Measurements from ENCODE around the gene TRIM49D2. TPM values are rescaled to one million over a fixed set of nuclear protein-coding genes. Genes with fewer than 3 reads are reported as not detected.

Gene TRIM49D2
- total and polyA plus RNA-seq, 2 of the 8 experiments (the other 6 are each of a cell fraction or from before 2014, with no cell fraction given) = not detected

DNA sequence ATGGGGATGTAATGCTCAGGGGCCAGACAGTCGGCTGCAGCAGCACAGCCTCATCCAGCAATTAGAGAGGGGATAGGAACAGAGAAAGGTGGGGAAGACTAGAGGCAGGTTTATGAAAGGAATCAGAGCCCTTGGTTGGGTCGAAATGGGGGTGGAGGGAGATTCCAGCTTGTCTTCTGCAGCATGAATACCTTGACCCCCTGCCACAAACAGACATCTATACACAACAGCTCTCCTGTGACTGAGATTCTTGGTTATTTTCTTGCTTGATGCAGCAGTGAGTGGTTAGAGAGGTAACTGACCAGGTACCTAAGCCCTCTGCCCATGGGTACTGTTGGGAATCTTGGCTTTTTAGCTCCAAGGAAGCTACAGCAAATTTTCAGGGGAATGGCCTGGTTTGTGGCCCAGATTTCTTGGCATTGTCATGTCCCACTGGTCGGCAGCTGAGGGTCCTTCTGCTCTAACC lies 1.6 kb upstream of the TRIM49D2 start, which contains the start of gene TRIM49D1:
Gene TRIM49D1 (minus strand): TSS at position 51 of the 466 bp plus-strand sequence. CDS start 4,535 bp downstream, outside the sequence.
- Histone ChIP-seq H3K27me3 (replicated peaks in 1 of 4; ENCODE audit: control insufficient read depth in 3 of 4, extremely low read depth in 1 of 4, insufficient read depth in 3 of 4, low read length in 3 of 4) (no peaks in the 10 kb centered on the region), H3K4me2 (ENCODE audit: insufficient read depth in 1 of 2, low read depth in 2 of 2, low read length in 2 of 2) (no peak within 1 kb of the TSS), H3K36me3 (ENCODE audit: control insufficient read depth in 2 of 4, insufficient read depth in 4 of 4, low read length in 3 of 4) (no peaks in the 10 kb centered on the region), H3K9ac (replicated peaks in 1 of 4; ENCODE audit: extremely low read depth in 1 of 4, low read depth in 3 of 4, low read length in 3 of 4) (no peak within 1 kb of the TSS), H3K23me2 (ENCODE audit: low read depth, low read length) (no peaks in the 10 kb centered on the region), H4K8ac (ENCODE audit: extremely low read depth, insufficient read depth, low read length) (no peak within 1 kb of the TSS), H3K14ac (ENCODE audit: insufficient read length) (no peak within 1 kb of the TSS), H3K4me3 (ENCODE audit: extremely low read depth in 1 of 4, insufficient read depth in 2 of 4, low read depth in 3 of 4, low read length in 4 of 4) (no peak within 1 kb of the TSS), H2AK5ac (ENCODE audit: low read depth, low read length) (no peak within 1 kb of the TSS), H4K91ac (replicated peaks; ENCODE audit: insufficient read length, low read length) (no peak within 1 kb of the TSS), H3K4me1 (replicated peaks in 1 of 4; ENCODE audit: control insufficient read depth in 3 of 4, insufficient read depth in 4 of 4, low read length in 3 of 4) (no peaks in the 10 kb centered on the region), H2BK15ac (ENCODE audit: low read length) (no peak within 1 kb of the TSS), H3K18ac (ENCODE audit: extremely low read depth, low read length) (no peak within 1 kb of the TSS), H3K23ac (ENCODE audit: insufficient read length) (no peak within 1 kb of the TSS), H3K27ac (ENCODE audit: low read depth, low read length) (no peak within 1 kb of the TSS), H2BK120ac (replicated peaks; ENCODE audit: low read depth, low read length) (no peak within 1 kb of the TSS), H3K79me2 (ENCODE audit: control insufficient read depth in 1 of 2, insufficient read depth in 2 of 2, low read length in 2 of 2) (no peaks in the 10 kb centered on the region), H4K20me1 (replicated peaks in 1 of 2; ENCODE audit: control insufficient read depth in 1 of 2, insufficient read depth in 2 of 2, low read length in 2 of 2) (no peaks in the 10 kb centered on the region), H4K5ac (ENCODE audit: insufficient read length, low read depth, low read length) (no peak within 1 kb of the TSS), H3K4ac (replicated peaks; ENCODE audit: insufficient read length, low read depth, low read length) (no peak within 1 kb of the TSS), H3K9me3 (ENCODE audit: insufficient read depth in 2 of 2, low read depth in 1 of 2, low read length in 1 of 2) (no peaks in the 10 kb centered on the region), H2AFZ (ENCODE audit: low read length) (no peak within 1 kb of the TSS), H2BK12ac (ENCODE audit: low read depth, low read length) (no peak within 1 kb of the TSS), H3K56ac (replicated peaks; ENCODE audit: insufficient read length, low read depth, low read length) (no peak within 1 kb of the TSS), H2BK20ac (ENCODE audit: low read length) (no peak within 1 kb of the TSS), H3K79me1 (ENCODE audit: low read depth, low read length) (no peaks in the 10 kb centered on the region), H2BK5ac (ENCODE audit: low read depth, low read length) (no peak within 1 kb of the TSS)
- 90% methylated on average over 3 of the region's 3 CpGs; no CpG with 5 or more reads in 1 of the 2 experiments for WGBS, 2 experiments (ENCODE audit: extremely low coverage in 1 of 2, insufficient coverage in 1 of 2, insufficient read length in 1 of 2, insufficient replicate concordance in 2 of 2, low coverage in 1 of 2, low lambda C conversion rate in 2 of 2, missing lambda C conversion rate in 1 of 2)
- FAIRE-seq (no peak), DNase-seq (ENCODE audit: low read depth in 1 of 2, low spot score in 2 of 2) (no peak)
- ChIA-PET POLR2A (ENCODE audit: partially characterized antibody) (no interaction called here), CTCF (ENCODE audit: partially characterized antibody) (no interaction called here)
- TF ChIP-seq SIX5 (IDR thresholded peaks at IDR 0.05; ENCODE audit: low read depth, low read length) (no peak), HDAC2 (IDR thresholded peaks at IDR 0.05; ENCODE audit: borderline replicate concordance in 1 of 2, low read depth in 2 of 2, low read length in 2 of 2) (no peak), ZNF274 (IDR thresholded peaks at IDR 0.05; ENCODE audit: borderline replicate concordance, extremely low read depth, low read length) (no peak), ATF2 (IDR thresholded peaks at IDR 0.05; ENCODE audit: low read length) (no peak), BCL11A (IDR thresholded peaks at IDR 0.05; ENCODE audit: low read depth in 2 of 2, low read length in 2 of 2) (no peak), GTF2F1 (IDR thresholded peaks at IDR 0.05; ENCODE audit: borderline replicate concordance, low read depth, low read length) (no peak)

All from H1 (cell line).